RWPE1 (cell line): ENCODE results near the gene TBC1D22A.

Experiments used
- CTCF ChIA-PET: fragments of 350-600 bp; sonication (Branson Sonifier 250); formaldehyde crosslinking; extraction: SDS; loops from one replicate; lab custom pipeline; 2021; lab: Yijun Ruan, JAX
- POLR2A ChIA-PET: fragments of 400-600 bp; formaldehyde crosslinking; extraction: SDS; loops from one replicate; lab custom pipeline; 2020; ENCODE audit warnings: antibody characterized with exemption; ENCODE audit not compliant: low non-redundant PET; lab: Yijun Ruan, JAX
- DNase-seq: peaks from one replicate; pipeline ENCODE4 v3.0.0; 2012; ENCODE audit warnings: low spot score
- H3K27ac ChIP-seq: fragments of 450-650 bp; 2 replicates; pipeline ENCODE4 v1.5.1; 2017
- CTCF ChIP-seq: fragments of 450-650 bp; conservative IDR thresholded peaks from 2 replicates; pipeline ENCODE4 v1.5.1; 2017; ENCODE audit warnings: low read depth, mild to moderate bottlenecking

Gene TBC1D22A

GRCh38 chr22:46929046-46929709 lies 166.7 kb downstream of the TBC1D22A start:
- DNase-seq: no peak
- H3K27ac ChIP-seq: no peak overlapping the region
- ChIA-PET CTCF (no interaction called here), POLR2A (interaction anchor here (0.6 kb wide), 1 partner anchor 34 kb away, joined by 3 read pairs; no protein-coding TSS in a partner anchor)
- TF ChIP-seq CTCF: no peak

GRCh38 chr22:46929710-46930204 lies 167.3 kb downstream of the TBC1D22A start:
- CTCF ChIA-PET: no interaction called here
- H3K27ac ChIP-seq: no peak overlapping the region
- POLR2A ChIA-PET: interaction anchor here (0.6 kb wide), 1 partner anchor 33 kb away, joined by 3 read pairs; no protein-coding TSS in a partner anchor
- no peak for DNase-seq
- no peak for TF ChIP-seq CTCF

- TF ChIP-seq CTCF: no peak
- ChIA-PET CTCF (no interaction called here), POLR2A (no interaction called here)
- peak overlapping the region; percentile 37; the same call in 1 of the 2 replicates for H3K27ac ChIP-seq
- DNase-seq: peak; percentile 21
Observed at GRCh38 chr22:46931414-46931813, 169.0 kb downstream of the TBC1D22A start.

- no peak for TF ChIP-seq CTCF
- peak overlapping the region; percentile 65 for H3K27ac ChIP-seq
- POLR2A ChIA-PET: no interaction called here
- CTCF ChIA-PET: no interaction called here
- DNase-seq: peak; percentile 25
Observed at GRCh38 chr22:46931881-46932280, 169.4 kb downstream of the TBC1D22A start.

- no peak for TF ChIP-seq CTCF
- POLR2A ChIA-PET: no interaction called here
- CTCF ChIA-PET: no interaction called here
- no peak for DNase-seq
- H3K27ac ChIP-seq: peak overlapping the region; percentile 81; the same call in 1 of the 2 replicates
Observed at GRCh38 chr22:46933040-46933930, 170.8 kb downstream of the TBC1D22A start.

GRCh38 chr22:46934172-46934745 lies 171.8 kb downstream of the TBC1D22A start:
- H3K27ac ChIP-seq: peak overlapping the region; percentile 81
- DNase-seq: no peak
- CTCF ChIA-PET: no interaction called here
- POLR2A ChIA-PET: no interaction called here
- TF ChIP-seq CTCF: no peak
